Natural killer cell treated with Interleukin-12 subunit alpha and Interleukin-12 subunit beta and Interleukin-15 and Interleukin-18, amount 100 ng/mL, for 72 hours (primary cell): Measurements from ENCODE around the gene RHOBTB3. TPM values are rescaled to one million over a fixed set of nuclear protein-coding genes. Genes with fewer than 3 reads are reported as not detected.

Experiments used
- ATAC-seq, 2 donors: fragments of 150-1000 bp; cut with Tn5 transposase in 1 of 2; sonication (Bioruptor Pico), chemical (Tn5 transposase) in 1 of 2; 2 replicates each; pipeline ENCODE4 v1.10.0; 2021
- DNase-seq: peaks from one replicate; pipeline ENCODE4 v3.0.0; 2022; ENCODE audit warnings: low spot score
- H3K27ac Mint-ChIP-seq, 2 donors: 1 replicate in 1 of 2; 2 replicates in 1 of 2; pipeline ENCODE4 v1.8.0; 2022; ENCODE audit warnings: mixed read lengths in 2 of 2, mild to moderate bottlenecking in 1 of 2, moderate library complexity in 1 of 2
- H3K27me3 Mint-ChIP-seq, 2 donors: 1 replicate in 1 of 2; 2 replicates in 1 of 2; pipeline ENCODE4 v1.8.0; 2022; ENCODE audit warnings: mixed read lengths in 2 of 2
- H3K36me3 Mint-ChIP-seq: one replicate; pipeline ENCODE4 v1.8.0; 2022; ENCODE audit warnings: mixed read lengths
- H3K4me1 Mint-ChIP-seq, 2 donors: 1 replicate in 1 of 2; 2 replicates in 1 of 2; pipeline ENCODE4 v1.8.0; 2022; ENCODE audit warnings: low read depth in 2 of 2, mixed read lengths in 2 of 2, mild to moderate bottlenecking in 1 of 2
- H3K4me3 Mint-ChIP-seq: one replicate; pipeline ENCODE4 v1.8.0; 2022; ENCODE audit warnings: mixed read lengths
- H3K9me3 Mint-ChIP-seq: 2 replicates; pipeline ENCODE4 v1.8.0; 2022; ENCODE audit warnings: mixed read lengths
- total RNA-seq, 2 donors: library from RNA; stranded (reverse); gene quantifications; one replicate each; pipeline ENCODE4 v1.2.3, GENCODE V29; 2022

The RHOBTB3 gene
- total RNA-seq, 2 donors from 2014 or later: 14.7 to 17.4 TPM

DNA sequence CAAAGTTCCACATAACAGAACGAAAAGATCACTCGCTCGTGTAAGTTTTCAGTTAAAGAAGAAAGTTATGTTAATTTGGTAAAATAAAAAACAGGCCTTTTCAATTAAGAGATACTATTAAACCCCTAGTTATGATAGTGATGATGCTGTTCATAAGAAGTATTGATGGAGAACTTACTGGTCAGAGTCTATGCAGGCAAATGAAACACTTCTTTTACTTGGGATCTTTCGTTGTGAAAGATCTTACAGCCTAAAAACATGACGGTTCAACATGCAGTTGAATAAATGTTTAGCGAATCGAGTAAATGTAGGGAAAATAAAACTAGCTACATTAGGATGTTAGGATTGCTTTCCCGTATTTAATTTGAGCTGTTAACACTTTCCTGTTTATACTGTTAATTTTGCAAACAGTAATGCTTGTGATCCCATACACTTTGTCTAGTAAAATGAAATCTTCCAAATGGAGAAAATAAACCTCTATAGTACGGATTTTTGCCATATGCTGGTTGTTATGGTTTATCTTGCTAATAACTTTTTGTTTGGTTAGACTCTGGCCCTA, 2.0 kb downstream of the RHOBTB3 start:
- DNase-seq (no peak), ATAC-seq (no peak)
- Mint-ChIP-seq H3K9me3 (no peaks in the 10 kb centered on the region), H3K27ac (no peak overlapping the region), H3K4me1 (peaks cover 40 to 52% of the 10 kb centered on the region in 2 donors), H3K36me3 (no peaks in the 10 kb centered on the region), H3K27me3 (no peaks in the 10 kb centered on the region), H3K4me3 (peak overlapping the region; percentile 46)

DNA sequence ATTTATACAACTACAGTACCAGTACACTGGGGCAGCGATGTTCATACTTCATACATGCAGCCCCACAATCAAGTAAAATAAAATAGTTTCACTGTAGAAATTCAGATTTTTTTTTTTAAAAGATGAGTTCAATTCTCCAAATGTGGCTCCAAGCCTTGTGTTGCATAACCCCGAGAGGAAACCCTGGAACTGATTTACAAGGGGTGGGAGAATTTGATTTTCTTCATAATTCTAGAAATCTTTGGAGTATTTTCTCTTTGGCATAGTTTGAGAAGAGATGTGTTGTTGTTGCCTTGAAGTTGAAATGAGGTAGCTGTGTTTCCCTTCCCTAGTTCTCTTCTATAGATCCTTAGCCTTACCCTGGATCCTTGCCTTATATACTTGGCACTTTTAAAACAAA, 3.1 kb downstream of the RHOBTB3 start:
- Mint-ChIP-seq H3K27ac (peak overlapping the region in 1 of 2 donors; percentile 6), H3K27me3 (no peaks in the 10 kb centered on the region), H3K36me3 (peaks cover 5% of the 10 kb centered on the region), H3K9me3 (no peaks in the 10 kb centered on the region), H3K4me3 (no peak overlapping the region), H3K4me1 (peaks cover 38 to 48% of the 10 kb centered on the region in 2 donors)
- DNase-seq (no peak), ATAC-seq (no peak)

DNA sequence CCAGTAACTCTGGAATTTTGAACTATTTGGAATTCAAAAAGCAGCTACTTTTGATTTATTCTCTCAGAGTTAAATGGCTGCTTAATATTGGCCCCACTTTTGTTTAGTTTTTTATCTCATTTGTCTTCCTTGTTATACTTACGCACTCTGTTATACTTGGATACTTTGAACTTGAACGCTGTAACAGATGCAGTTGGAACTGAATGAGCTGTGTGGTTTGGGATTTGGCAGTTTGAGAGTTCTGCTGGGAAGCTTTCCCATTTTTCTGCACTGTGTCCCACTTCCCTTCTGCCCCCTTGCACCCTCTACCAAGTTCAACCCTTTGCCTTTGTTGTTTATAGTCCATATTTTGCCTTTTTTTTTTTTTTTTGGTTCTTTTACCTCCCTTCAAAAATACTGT, 3.8 kb downstream of the RHOBTB3 start:
- ATAC-seq: no peak
- Mint-ChIP-seq H3K4me3 (no peak overlapping the region), H3K27ac (peak overlapping the region in 1 of 2 donors; percentile 6), H3K36me3 (peaks cover 9% of the 10 kb centered on the region), H3K9me3 (no peaks in the 10 kb centered on the region), H3K4me1 (peaks cover 33 to 45% of the 10 kb centered on the region in 2 donors), H3K27me3 (no peaks in the 10 kb centered on the region)
- no peak for DNase-seq

DNA sequence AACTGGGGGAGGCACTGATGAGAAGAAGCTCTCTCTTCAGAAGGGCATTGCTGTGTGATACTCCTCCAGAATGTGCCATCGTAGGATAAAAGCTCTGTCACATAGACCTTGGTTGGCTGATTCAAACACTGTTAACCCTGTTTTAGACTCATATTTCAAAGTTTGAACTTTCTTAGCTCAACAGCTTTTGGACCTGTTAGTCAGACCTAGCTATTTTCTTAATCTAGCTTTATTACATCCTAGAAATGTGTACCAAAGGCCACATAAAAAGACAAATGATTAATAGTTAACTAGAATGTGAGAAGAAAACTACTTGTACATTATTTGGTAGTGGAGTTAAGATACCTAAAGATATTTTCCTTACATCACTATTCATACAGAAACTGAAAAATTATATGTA, 4.3 kb downstream of the RHOBTB3 start:
- Mint-ChIP-seq H3K27me3 (no peaks in the 10 kb centered on the region), H3K4me1 (peaks cover 28 to 42% of the 10 kb centered on the region in 2 donors), H3K36me3 (peaks cover 13% of the 10 kb centered on the region), H3K27ac (peak overlapping the region in 1 of 2 donors; percentile 6), H3K4me3 (no peak overlapping the region), H3K9me3 (no peaks in the 10 kb centered on the region)
- DNase-seq: no peak
- no peak for ATAC-seq

DNA sequence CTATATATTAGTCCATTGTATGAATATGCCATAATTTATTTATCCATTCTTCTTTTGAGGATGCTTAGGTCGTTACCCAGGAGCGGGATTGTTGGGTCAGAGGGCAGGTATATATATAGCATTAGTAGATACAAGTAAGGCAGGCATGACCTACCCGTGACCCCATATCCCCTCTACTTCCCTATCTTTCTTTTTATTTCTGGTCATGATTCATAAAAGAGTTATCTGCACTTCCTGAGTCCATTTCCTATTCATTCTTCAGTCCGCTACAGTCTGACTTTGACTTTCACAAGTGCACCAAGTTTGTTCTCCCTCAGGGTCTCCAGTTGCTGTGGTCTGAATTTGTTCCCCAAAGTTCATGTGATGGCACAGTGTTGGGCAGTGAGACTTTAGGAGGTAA, 6.9 kb downstream of the RHOBTB3 start:
- peaks cover 19 to 26% of the 10 kb centered on the region in 2 donors for H3K4me1 Mint-ChIP-seq
- no peak overlapping the region for H3K27ac Mint-ChIP-seq
- no peaks in the 10 kb centered on the region for H3K27me3 Mint-ChIP-seq
- DNase-seq (no peak), ATAC-seq (no peak)
- no peak overlapping the region for H3K4me3 Mint-ChIP-seq
- H3K36me3 Mint-ChIP-seq: peaks cover 13% of the 10 kb centered on the region
- no peaks in the 10 kb centered on the region for H3K9me3 Mint-ChIP-seq

DNA sequence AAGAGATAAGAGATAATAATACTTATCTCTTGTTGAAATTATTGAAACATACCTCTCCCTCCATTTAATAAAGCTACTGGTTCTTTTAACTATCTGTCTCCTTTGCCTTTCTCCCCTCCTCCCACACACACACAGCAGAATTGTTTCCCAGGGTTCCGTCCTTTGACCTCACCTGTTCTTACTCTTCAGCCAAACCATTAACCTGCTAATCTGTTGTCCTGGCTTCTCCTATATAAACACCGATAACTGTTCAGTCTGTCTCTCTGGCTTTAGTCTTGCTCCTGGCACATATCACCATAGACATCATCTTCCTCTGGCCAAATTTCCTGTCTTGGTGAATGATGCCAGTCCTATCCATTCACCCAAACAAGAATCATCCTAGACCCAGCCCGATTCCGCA, 7.7 kb downstream of the RHOBTB3 start:
- H3K27me3 Mint-ChIP-seq: no peaks in the 10 kb centered on the region
- H3K36me3 Mint-ChIP-seq: peaks cover 13% of the 10 kb centered on the region
- DNase-seq (no peak), ATAC-seq (no peak)
- no peaks in the 10 kb centered on the region for H3K9me3 Mint-ChIP-seq
- H3K27ac Mint-ChIP-seq: no peak overlapping the region
- H3K4me1 Mint-ChIP-seq: peaks cover 19 to 25% of the 10 kb centered on the region in 2 donors
- no peak overlapping the region for H3K4me3 Mint-ChIP-seq

DNA sequence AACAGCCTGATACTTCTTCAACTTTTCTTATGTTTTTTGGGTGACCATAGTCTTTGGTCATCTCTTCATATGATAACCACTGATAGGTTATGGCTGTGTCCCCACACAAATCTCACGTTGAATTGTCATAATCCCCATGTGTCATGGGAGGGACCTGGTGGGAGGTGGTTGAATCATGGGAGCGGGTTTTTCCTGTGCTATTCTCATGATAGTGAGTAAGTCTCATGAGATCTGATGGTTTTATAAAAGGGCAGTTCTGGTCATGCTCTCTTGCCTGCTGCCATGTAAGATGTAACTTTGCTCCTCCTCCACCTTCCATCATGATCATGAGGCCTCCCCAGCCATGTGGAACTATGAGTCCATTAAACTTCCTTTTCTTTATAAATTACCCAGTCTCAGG, 8.7 kb downstream of the RHOBTB3 start:
- no peak overlapping the region for H3K4me3 Mint-ChIP-seq
- ATAC-seq: no peak
- no peak for DNase-seq
- peaks cover 22 to 31% of the 10 kb centered on the region in 2 donors for H3K4me1 Mint-ChIP-seq
- peak overlapping the region in 1 of 2 donors; percentile 13 for H3K27ac Mint-ChIP-seq
- H3K36me3 Mint-ChIP-seq: peaks cover 13% of the 10 kb centered on the region
- no peaks in the 10 kb centered on the region for H3K27me3 Mint-ChIP-seq
- H3K9me3 Mint-ChIP-seq: no peaks in the 10 kb centered on the region

DNA sequence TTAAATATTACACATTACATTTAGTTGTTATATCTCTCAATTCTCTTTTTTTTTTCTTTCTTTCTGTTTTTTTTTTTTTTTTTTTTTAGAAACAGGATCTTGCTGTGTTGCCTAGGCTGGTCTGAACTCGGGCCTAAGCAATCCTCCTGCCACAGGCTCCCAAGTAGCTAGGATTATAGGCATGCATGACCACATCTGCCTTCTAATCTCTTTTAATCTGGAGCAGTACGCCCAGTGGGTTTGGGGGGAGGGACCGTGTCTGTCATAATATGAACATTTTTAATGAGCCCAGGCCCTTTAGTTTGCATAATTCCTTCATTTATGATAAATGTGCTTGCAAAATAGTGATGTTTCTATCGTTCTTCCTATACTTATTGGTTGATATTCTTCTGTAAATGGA, 10.3 kb downstream of the RHOBTB3 start:
- Mint-ChIP-seq H3K27ac (no peak overlapping the region), H3K27me3 (no peaks in the 10 kb centered on the region), H3K9me3 (no peaks in the 10 kb centered on the region), H3K4me3 (no peak overlapping the region), H3K4me1 (peaks cover 17 to 24% of the 10 kb centered on the region in 2 donors), H3K36me3 (peaks cover 13% of the 10 kb centered on the region)
- ATAC-seq (no peak), DNase-seq (no peak)

DNA sequence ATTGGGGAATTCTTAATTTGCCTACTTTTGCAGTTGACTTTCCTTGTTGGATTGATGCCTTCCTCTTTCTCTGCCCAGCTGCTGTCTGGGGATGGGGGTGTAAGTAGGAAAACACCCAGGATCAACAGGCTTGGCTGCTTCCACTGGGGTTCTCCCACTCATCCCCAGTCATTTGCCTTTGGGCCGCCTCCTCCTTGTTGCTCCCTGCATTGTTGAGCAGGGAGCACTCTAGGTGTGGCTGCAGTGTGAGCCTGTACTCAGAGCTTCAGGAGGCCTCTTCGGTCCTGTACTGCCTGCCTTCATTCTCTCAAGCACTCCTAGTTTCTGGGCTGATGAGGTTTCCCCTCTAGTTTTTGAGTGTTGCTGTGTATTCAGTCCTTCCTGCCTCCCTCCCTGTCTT, 12.1 kb downstream of the RHOBTB3 start:
- Mint-ChIP-seq H3K27me3 (no peaks in the 10 kb centered on the region), H3K4me1 (peaks cover 19 to 22% of the 10 kb centered on the region in 2 donors), H3K27ac (no peak overlapping the region), H3K36me3 (peaks cover 17% of the 10 kb centered on the region), H3K9me3 (no peaks in the 10 kb centered on the region), H3K4me3 (no peak overlapping the region)
- DNase-seq: no peak
- no peak for ATAC-seq

DNA sequence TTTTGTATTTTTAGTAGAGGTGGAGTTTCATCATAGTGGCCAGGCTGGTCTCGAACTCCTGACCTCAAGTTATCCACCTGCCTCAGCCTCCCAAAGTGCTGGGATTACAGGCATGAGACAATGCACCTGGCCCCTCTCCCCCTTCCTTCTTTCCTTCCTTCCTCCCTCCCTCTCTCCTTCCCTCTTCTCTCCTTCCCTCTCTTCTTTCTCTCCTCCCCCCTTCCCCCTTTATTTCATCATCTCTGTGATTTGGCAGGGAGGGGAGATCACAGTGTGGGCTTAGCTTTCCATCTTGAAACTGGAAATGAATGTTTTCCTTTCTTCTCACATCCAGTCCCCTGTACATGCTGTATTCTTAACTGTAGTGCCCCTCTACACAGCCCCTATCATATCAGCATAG, 12.7 kb downstream of the RHOBTB3 start:
- H3K27ac Mint-ChIP-seq: peak overlapping the region in 1 of 2 donors; percentile 9
- peaks cover 15% of the 10 kb centered on the region for H3K36me3 Mint-ChIP-seq
- no peak for DNase-seq
- no peak overlapping the region for H3K4me3 Mint-ChIP-seq
- H3K4me1 Mint-ChIP-seq: peaks cover 16 to 20% of the 10 kb centered on the region in 2 donors
- no peaks in the 10 kb centered on the region for H3K27me3 Mint-ChIP-seq
- ATAC-seq: no peak
- H3K9me3 Mint-ChIP-seq: no peaks in the 10 kb centered on the region

DNA sequence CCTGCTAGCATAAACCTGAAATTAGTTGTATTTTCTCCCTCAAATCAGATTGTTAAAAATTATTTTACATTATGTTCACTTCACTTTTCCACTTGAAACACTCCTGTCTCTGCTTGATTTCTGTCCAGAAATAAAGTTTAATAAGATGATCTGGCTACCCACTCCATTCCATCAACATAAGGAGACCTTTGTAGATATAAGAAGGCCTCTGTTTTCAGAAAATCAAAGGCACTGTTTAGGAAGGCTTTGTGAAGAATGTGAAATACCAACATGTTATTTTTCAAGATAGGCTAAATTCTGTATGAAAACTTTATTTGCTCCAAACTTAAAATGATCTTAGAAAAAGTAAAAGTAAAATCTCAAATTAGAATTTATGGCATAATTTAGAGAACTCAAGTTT, 15.1 kb downstream of the RHOBTB3 start:
- Mint-ChIP-seq H3K36me3 (peaks cover 4% of the 10 kb centered on the region), H3K27me3 (no peaks in the 10 kb centered on the region), H3K27ac (no peak overlapping the region), H3K4me3 (no peak overlapping the region), H3K4me1 (peaks cover 12% of the 10 kb centered on the region in 2 donors), H3K9me3 (no peaks in the 10 kb centered on the region)
- ATAC-seq: no peak
- no peak for DNase-seq

DNA sequence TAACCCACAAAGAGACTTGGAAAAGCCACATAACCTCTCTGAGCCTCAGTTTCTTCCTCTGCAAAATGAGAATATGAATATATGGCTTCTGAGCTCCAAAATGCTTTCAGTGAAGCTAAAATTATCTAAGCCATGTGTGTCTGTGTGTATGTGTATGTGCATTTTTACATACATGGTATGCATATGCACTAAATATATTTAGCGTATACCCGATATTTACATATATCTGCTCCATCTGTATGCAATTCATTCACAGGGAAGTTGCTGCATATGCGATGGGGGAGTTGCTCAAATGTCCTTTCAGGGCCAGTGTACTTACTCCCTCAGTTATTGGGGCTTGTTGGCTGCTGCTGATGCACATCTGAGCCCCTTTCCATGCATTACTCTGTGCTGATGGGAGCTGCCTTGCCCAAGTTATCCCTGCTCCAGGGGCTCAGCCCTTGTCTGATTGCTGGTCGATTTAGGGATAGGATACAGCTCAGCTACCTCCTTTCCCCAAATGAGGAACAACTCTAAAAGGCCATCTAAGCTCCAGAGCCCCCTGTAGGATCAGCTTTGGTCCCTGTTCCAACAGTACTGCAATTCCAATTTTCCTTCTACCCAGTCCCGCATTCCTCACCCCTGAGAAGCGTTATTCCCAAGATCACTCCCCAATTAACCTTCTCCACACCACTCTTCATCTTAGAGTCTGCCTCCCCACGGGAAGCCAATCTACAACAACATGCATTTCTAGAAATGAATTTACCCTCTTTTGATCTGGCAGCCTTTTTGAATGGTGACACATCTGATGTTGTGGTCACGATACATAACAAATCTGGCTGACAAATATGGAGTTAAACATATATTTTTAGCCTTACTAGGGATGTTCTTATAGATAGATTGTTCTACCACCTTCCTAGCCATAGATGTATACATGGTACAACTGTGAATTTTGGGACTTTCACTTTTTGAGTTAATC, 15.9 kb downstream of the RHOBTB3 start:
- H3K27ac Mint-ChIP-seq: no peak overlapping the region
- no peaks in the 10 kb centered on the region for H3K9me3 Mint-ChIP-seq
- peaks cover 4% of the 10 kb centered on the region for H3K36me3 Mint-ChIP-seq
- no peak for DNase-seq
- no peak overlapping the region for H3K4me3 Mint-ChIP-seq
- H3K4me1 Mint-ChIP-seq: peaks cover 12% of the 10 kb centered on the region in 2 donors
- H3K27me3 Mint-ChIP-seq: no peaks in the 10 kb centered on the region
- no peak for ATAC-seq

DNA sequence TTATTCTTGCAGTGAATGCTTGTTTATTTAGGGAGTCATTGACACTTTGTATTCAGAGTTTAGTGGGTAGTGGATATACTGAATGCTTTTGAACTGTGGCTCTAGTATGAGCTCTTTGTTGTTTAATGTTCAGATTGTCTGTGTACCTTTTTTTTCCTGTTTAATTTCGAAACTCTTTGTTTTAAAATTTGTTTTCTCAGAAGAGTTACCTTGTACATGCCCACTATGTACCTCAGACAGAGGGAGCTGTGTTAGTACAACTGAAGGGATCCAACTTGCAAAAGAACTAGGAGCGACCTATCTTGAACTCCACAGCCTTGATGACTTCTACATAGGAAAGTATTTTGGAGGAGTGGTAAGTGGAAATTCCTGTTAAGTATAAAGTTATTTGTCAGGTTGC, 17.0 kb downstream of the RHOBTB3 start:
- no peak overlapping the region for H3K4me3 Mint-ChIP-seq
- H3K36me3 Mint-ChIP-seq: peaks cover 8% of the 10 kb centered on the region
- H3K9me3 Mint-ChIP-seq: no peaks in the 10 kb centered on the region
- no peak overlapping the region for H3K27ac Mint-ChIP-seq
- ATAC-seq (no peak), DNase-seq (no peak)
- H3K27me3 Mint-ChIP-seq: no peaks in the 10 kb centered on the region
- peaks cover 12% of the 10 kb centered on the region in 2 donors for H3K4me1 Mint-ChIP-seq

DNA sequence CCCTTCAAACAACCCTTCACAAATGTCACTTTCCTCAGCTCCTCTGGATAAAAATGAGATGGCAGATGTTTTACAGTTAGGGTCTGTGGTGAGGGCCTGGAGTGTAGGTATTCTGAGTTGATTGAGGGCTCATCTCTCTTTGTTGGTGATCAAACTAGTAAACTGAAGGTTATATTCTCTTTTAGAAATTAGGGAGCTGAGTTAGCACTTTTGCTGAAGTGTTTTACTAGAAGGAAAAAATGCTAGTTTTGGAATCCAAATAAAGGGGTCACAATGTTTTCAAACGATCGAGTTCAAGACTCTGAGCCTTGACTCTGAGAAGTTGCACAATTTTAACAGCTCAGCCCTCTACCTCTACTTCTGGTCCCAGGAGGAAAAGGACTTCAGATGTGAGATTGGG, 23.4 kb downstream of the RHOBTB3 start:
- Mint-ChIP-seq H3K4me3 (no peak overlapping the region), H3K27ac (peak overlapping the region in 1 of 2 donors; percentile 77), H3K27me3 (no peaks in the 10 kb centered on the region), H3K4me1 (peaks cover 16 to 20% of the 10 kb centered on the region in 2 donors), H3K9me3 (no peaks in the 10 kb centered on the region), H3K36me3 (peaks cover 10% of the 10 kb centered on the region)
- DNase-seq (no peak), ATAC-seq (no peak)
